ENCODE data around the gene RNASEH2A. TPM values are rescaled to one million over a fixed set of nuclear protein-coding genes. Genes with fewer than 3 reads are reported as not detected.

RNASEH2A gene
- total RNA-seq, 4 donors from 2014 or later = 7.1 to 19.2 (median 14.9) TPM

DNA sequence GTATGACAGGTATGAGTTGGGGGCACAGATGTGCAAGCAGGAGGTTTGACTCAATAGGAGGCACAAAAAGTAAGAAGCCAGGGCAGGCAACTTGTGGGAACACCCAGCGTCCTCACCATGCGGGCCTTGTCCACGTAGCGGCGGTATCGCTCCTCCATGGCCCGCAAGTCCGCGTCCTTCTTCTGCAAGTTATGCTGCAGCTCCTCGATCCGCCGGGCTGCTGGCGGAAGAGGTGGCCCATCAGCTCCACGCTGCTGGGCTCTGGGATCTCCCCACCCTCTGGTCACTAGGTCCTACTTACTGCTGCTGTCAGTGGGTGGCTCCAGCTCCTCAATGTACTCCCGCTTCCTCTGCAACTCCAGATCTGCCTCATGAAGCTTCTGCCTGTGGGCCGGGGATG is 41.7 kb upstream of the RNASEH2A start:
- DNase-seq = no peak
- H3K27me3 ChIP-seq = no peaks in the 10 kb centered on the region
- intact Hi-C loops (cut with DNase I) = loop anchor here (5.0 kb wide), 1 partner anchor 38 kb away; the partner anchor contains the start of genes PRDX2 and THSD8
- WGBS, 2 donors = 94 to 95% methylated on average over 12 to 13 of the region's 16 CpGs
- no peak overlapping the region for H3K4me3 ChIP-seq
- H3K27ac ChIP-seq = no peak overlapping the region
- TF ChIP-seq, protein P1, sequence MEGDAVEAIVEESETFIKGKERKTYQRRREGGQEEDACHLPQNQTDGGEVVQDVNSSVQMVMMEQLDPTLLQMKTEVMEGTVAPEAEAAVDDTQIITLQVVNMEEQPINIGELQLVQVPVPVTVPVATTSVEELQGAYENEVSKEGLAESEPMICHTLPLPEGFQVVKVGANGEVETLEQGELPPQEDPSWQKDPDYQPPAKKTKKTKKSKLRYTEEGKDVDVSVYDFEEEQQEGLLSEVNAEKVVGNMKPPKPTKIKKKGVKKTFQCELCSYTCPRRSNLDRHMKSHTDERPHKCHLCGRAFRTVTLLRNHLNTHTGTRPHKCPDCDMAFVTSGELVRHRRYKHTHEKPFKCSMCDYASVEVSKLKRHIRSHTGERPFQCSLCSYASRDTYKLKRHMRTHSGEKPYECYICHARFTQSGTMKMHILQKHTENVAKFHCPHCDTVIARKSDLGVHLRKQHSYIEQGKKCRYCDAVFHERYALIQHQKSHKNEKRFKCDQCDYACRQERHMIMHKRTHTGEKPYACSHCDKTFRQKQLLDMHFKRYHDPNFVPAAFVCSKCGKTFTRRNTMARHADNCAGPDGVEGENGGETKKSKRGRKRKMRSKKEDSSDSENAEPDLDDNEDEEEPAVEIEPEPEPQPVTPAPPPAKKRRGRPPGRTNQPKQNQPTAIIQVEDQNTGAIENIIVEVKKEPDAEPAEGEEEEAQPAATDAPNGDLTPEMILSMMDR (IDR thresholded peaks at IDR 0.05) = no peak
- TF ChIP-seq POLR2A (IDR thresholded peaks at IDR 0.05) = no peak
- H3K4me1 ChIP-seq = peaks cover 0 to 7% (median 6%) of the 10 kb centered on the region in 3 donors
- no peaks in the 10 kb centered on the region for H3K9me3 ChIP-seq
- H3K36me3 ChIP-seq = peaks cover 0 to 83% (median 14%) of the 10 kb centered on the region in 3 donors

DNA sequence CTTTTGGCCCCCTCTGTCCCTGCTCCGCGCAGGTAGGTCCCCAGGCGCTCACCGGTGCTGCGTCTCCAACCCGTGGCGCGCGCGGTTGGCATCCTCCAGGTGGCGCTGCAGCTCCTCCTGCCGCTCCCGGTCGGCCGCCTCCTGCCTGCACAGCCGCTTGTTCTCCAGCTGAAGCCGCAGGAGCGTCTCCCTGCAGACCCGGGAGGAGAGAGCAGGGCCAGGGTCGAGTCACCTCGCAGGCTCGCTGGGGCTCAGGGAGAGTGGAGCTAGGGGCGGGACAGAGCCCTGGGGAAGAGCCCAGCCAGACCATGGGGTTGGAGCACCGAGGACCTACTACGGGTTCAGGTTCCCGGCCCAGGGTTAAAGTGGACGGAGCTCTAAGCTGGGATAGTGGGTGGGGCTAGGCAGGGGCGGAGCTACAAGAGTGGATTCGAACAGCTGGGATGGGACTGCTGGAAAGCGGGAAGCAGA is 40.3 kb upstream of the RNASEH2A start:
- no peaks in the 10 kb centered on the region for H3K27me3 ChIP-seq
- peaks cover 0 to 97% (median 17%) of the 10 kb centered on the region in 3 donors for H3K36me3 ChIP-seq
- peak overlapping the region; percentile 18 to 69 (median 43) for H3K4me3 ChIP-seq
- intact Hi-C loops (cut with DNase I) = loop anchor here (5.0 kb wide), 1 partner anchor 36 kb away; the partner anchor contains the start of genes PRDX2 and THSD8
- DNase-seq = no peak
- WGBS, 2 donors = 3 to 27% methylated on average over 11 to 13 of the region's 30 CpGs
- peak overlapping the region in 3 of 4 donors; percentile 59 to 80 (median 72) for H3K27ac ChIP-seq
- peaks cover 0 to 7% (median 6%) of the 10 kb centered on the region in 3 donors for H3K4me1 ChIP-seq
- TF ChIP-seq, protein P1 (IDR thresholded peaks at IDR 0.05) = peak; percentile 75 to 98 (median 92)
- no peak for TF ChIP-seq POLR2A (IDR thresholded peaks at IDR 0.05)
- H3K9me3 ChIP-seq = no peaks in the 10 kb centered on the region

DNA sequence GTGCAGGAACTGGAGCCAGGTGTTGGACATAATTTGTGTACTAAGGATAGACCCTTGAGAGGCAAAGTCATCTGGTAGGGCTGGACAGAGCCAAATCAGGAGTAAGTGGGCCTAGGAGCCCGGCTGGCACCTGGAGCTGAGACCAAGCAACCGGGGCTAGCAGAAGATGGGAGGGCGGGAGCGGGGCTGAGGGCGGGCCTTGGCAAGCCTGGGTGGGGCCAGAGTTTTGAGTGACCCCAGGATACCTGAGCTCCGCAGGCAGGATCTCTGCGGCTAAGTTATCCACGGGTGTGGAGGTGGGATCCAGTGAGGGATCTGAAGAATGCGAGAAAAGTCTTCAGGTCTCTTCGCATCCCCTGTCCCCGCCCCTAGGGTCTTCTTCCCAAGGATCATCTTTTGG is 39.2 kb upstream of the RNASEH2A start:
- WGBS, 2 donors = 82 to 94% methylated on average over 9 to 10 of the region's 11 CpGs
- H3K27ac ChIP-seq = no peak overlapping the region
- H3K4me3 ChIP-seq = no peak overlapping the region
- H3K4me1 ChIP-seq = peaks cover 0 to 7% (median 6%) of the 10 kb centered on the region in 3 donors
- H3K27me3 ChIP-seq = no peaks in the 10 kb centered on the region
- DNase-seq = no peak
- intact Hi-C loops (cut with DNase I) = loop anchor here (5.0 kb wide), 1 partner anchor 35 kb away; the partner anchor contains the start of genes PRDX2 and THSD8
- H3K9me3 ChIP-seq = no peaks in the 10 kb centered on the region
- TF ChIP-seq, protein P1 (IDR thresholded peaks at IDR 0.05) = no peak
- no peak for TF ChIP-seq POLR2A (IDR thresholded peaks at IDR 0.05)
- H3K36me3 ChIP-seq = peaks cover 0 to 92% (median 17%) of the 10 kb centered on the region in 3 donors

GRCh38 chr19:12767666-12768065 is 38.7 kb upstream of the RNASEH2A start:
- Histone ChIP-seq H3K27ac (no peak overlapping the region), H3K4me1 (peaks cover 0 to 7% (median 6%) of the 10 kb centered on the region in 3 donors), H3K36me3 (peaks cover 0 to 91% (median 14%) of the 10 kb centered on the region in 3 donors), H3K27me3 (no peaks in the 10 kb centered on the region), H3K4me3 (no peak overlapping the region), H3K9me3 (no peaks in the 10 kb centered on the region)
- intact Hi-C loops (cut with DNase I) = loop anchor here (5.0 kb wide), 1 partner anchor 35 kb away; the partner anchor contains the start of genes PRDX2 and THSD8
- no peak for TF ChIP-seq POLR2A (IDR thresholded peaks at IDR 0.05)
- TF ChIP-seq, protein P1 (IDR thresholded peaks at IDR 0.05) = no peak
- WGBS, 2 donors = 92 to 94% methylated on average over 13 to 14 of the region's 15 CpGs
- no peak for DNase-seq

- intact Hi-C loops (cut with DNase I) = loop anchor here (5.0 kb wide), 2 partner anchors 33 to 73 kb away; partner anchors contain the start of genes PRDX2 and THSD8
- Histone ChIP-seq H3K9me3 (no peaks in the 10 kb centered on the region), H3K27me3 (no peaks in the 10 kb centered on the region), H3K36me3 (peaks cover 0 to 74% (median 4%) of the 10 kb centered on the region in 3 donors), H3K4me3 (no peak overlapping the region), H3K4me1 (peaks cover 0 to 11% (median 11%) of the 10 kb centered on the region in 3 donors), H3K27ac (no peak overlapping the region)
- WGBS, 2 donors = 73 to 74% methylated on average over 22 of the region's 37 CpGs
- no peak for DNase-seq
- TF ChIP-seq, protein P1 (IDR thresholded peaks at IDR 0.05) = no peak
- TF ChIP-seq POLR2A (IDR thresholded peaks at IDR 0.05) = no peak
These were observed 36.7 kb upstream of the RNASEH2A start for GRCh38 chr19:12769689-12770088.
